HepG2 (cell line): ENCODE data around the gene ZNF605. TPM values are rescaled to one million over a fixed set of nuclear protein-coding genes. Genes with fewer than 3 reads are reported as not detected.

Experiments
- AGO1 ChIP-seq: fragments of 200-400 bp; formaldehyde crosslinking; IDR thresholded peaks from 2 replicates; pipeline ENCODE4 v1.6.1; 2017; ENCODE audit warnings: mild to moderate bottlenecking, low read depth, low read length, moderate library complexity; ENCODE audit not compliant: poor library complexity, severe bottlenecking
- CHD4 ChIP-seq: fragments of 200-600 bp; sonication (generic); IDR thresholded peaks from 2 replicates; pipeline ENCODE4 v1.7.0; 2017; ENCODE audit warnings: mild to moderate bottlenecking, low read length, borderline replicate concordance
- HOXA5 ChIP-seq: sonication (generic); formaldehyde crosslinking; IDR thresholded peaks from 2 replicates; pipeline ENCODE4 v1.4.0; 2020; ENCODE audit warnings: missing genetic modification reagents
- KAT7 ChIP-seq: IDR thresholded peaks from 2 replicates; pipeline ENCODE4 v1.6.1; 2018; ENCODE audit warnings: borderline replicate concordance, missing compliant biosample characterization
- MAFG ChIP-seq: sonication (generic); formaldehyde crosslinking; IDR thresholded peaks from 2 replicates; pipeline ENCODE4 v1.5.1; 2020; ENCODE audit warnings: mild to moderate bottlenecking, missing genetic modification reagents
- MEF2D ChIP-seq: sonication (generic); formaldehyde crosslinking; IDR thresholded peaks from 2 replicates; pipeline ENCODE4 v1.5.1; 2020; ENCODE audit warnings: mild to moderate bottlenecking, missing genetic modification reagents
- NKX3-1 ChIP-seq: sonication (generic); formaldehyde crosslinking; IDR thresholded peaks from 2 replicates; pipeline ENCODE4 v1.5.0; 2020; ENCODE audit warnings: missing genetic modification reagents
- RFX5 ChIP-seq: IDR thresholded peaks from 2 replicates; pipeline ENCODE4 v1.6.1; 2011; ENCODE audit warnings: low read depth, low read length, improper control_type of control experiment
- SAP130 ChIP-seq: IDR thresholded peaks from 2 replicates; pipeline ENCODE4 v1.6.1; 2016; ENCODE audit warnings: low read depth
- ZNF674 ChIP-seq: sonication (generic); formaldehyde crosslinking; IDR thresholded peaks from 2 replicates; pipeline ENCODE4 v1.5.0; 2020; ENCODE audit warnings: low read depth, mild to moderate bottlenecking, missing genetic modification reagents
- ZNF75D ChIP-seq: sonication (generic); formaldehyde crosslinking; IDR thresholded peaks from 2 replicates; pipeline ENCODE4 v1.8.1; 2023; ENCODE audit warnings: missing genetic modification reagents, mild to moderate bottlenecking, borderline replicate concordance
- polyA plus RNA-seq, 8 experiments: library from polyadenylated mRNA; depleted of rRNA in 3 of 8; stranded (reverse) in 7 of 8; unstranded in 1 of 8; fragments of >200 nt; fragmentation: Illumina TruSeq in 4 of 8; extraction: Trizol in 4 of 8; gene quantifications; 2 replicates each; pipeline versions ENCODE4 v1.2.1 to v1.2.3, GENCODE V29; 2011 to 2016; ENCODE audit warnings: low read depth in 4 of 8, missing spikeins in 1 of 8, mixed read lengths in 1 of 8; ENCODE audit not compliant: insufficient read depth in 1 of 8
- total RNA-seq, 5 experiments: library from RNA; depleted of rRNA; stranded (reverse); fragments of >200 nt; fragmentation: Illumina TruSeq; extraction: Trizol; gene quantifications; 2 replicates each; pipeline ENCODE4 v1.2.3, GENCODE V29; 2016; ENCODE audit warnings: low read depth in 1 of 5
- TF ChIP-seq, protein P1 (sequence below): sonication (generic); formaldehyde crosslinking; IDR thresholded peaks from 2 replicates; pipeline ENCODE4 v1.4.0; 2020; ENCODE audit warnings: missing genetic modification reagents, borderline replicate concordance
- TF ChIP-seq, protein P2 (sequence below): sonication (generic); formaldehyde crosslinking; conservative IDR thresholded peaks from 2 replicates; pipeline ENCODE4 v1.8.0; 2022; ENCODE audit warnings: missing genetic modification reagents
- TF ChIP-seq, protein P3 (sequence below): sonication (generic); formaldehyde crosslinking; IDR thresholded peaks from 2 replicates; pipeline ENCODE4 v1.8.1; 2023; ENCODE audit warnings: mild to moderate bottlenecking, missing genetic modification reagents
- TF ChIP-seq, protein P4 (sequence below): sonication (generic); formaldehyde crosslinking; IDR thresholded peaks from 2 replicates; pipeline ENCODE4 v1.8.1; 2023; ENCODE audit warnings: missing genetic modification reagents, inconsistent platforms, borderline replicate concordance

The ZNF605 gene
- total and polyA plus RNA-seq, 2 of the 13 experiments (the other 11 are each of a cell fraction or from before 2014, with no cell fraction given): 6.7 to 6.8 TPM

DNA sequence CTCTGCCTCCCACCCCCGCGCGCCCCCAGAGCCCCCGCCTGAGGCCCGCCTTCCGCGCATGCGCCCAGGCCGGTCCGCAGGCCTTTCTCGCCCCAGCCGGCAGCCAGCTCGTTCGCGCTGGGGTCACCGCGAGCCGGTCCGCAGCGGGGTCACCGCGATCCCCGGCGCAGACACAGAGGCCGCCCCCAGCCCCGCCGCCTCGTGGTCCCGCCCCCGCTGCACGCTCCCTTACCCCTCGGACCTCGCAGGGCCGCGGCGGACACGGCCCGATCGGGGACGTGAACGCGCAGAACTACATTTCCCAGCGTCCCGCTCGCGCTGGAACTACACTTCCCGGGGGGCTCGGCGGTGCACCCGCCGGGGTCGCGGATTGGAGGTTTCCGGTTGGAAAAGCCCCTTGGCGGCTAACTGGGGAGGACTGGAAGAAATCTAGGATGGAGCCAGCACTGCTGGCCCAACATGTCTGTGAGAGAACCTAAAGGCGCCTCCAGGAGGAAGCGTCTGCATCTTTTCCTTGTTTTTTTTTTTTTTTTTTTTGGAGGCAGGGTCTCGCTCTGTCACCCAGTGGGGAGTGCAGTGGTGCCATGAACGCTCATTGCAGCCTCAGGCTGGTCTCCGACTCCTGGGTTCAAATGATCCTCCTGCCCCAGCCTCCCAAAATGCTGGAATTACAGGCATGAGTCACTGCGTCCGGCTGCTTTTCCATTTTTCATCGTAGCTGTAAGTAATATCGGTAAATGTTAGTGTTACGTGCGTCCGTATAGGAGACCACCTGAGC, at the start of gene ZNF605 (continued):
- TF ChIP-seq, protein P1, sequence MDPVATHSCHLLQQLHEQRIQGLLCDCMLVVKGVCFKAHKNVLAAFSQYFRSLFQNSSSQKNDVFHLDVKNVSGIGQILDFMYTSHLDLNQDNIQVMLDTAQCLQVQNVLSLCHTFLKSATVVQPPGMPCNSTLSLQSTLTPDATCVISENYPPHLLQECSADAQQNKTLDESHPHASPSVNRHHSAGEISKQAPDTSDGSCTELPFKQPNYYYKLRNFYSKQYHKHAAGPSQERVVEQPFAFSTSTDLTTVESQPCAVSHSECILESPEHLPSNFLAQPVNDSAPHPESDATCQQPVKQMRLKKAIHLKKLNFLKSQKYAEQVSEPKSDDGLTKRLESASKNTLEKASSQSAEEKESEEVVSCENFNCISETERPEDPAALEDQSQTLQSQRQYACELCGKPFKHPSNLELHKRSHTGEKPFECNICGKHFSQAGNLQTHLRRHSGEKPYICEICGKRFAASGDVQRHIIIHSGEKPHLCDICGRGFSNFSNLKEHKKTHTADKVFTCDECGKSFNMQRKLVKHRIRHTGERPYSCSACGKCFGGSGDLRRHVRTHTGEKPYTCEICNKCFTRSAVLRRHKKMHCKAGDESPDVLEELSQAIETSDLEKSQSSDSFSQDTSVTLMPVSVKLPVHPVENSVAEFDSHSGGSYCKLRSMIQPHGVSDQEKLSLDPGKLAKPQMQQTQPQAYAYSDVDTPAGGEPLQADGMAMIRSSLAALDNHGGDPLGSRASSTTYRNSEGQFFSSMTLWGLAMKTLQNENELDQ (CRISPR knock-in tag): no peak
- TF ChIP-seq MAFG: no peak
- TF ChIP-seq AGO1: peak; percentile 15
- TF ChIP-seq ZNF674 (CRISPR knock-in tag): no peak
- TF ChIP-seq KAT7 (CRISPR knock-in tag): no peak
- TF ChIP-seq MEF2D: no peak
- TF ChIP-seq HOXA5: no peak
- no peak for TF ChIP-seq ZNF75D (CRISPR knock-in tag)
- TF ChIP-seq, protein P2, sequence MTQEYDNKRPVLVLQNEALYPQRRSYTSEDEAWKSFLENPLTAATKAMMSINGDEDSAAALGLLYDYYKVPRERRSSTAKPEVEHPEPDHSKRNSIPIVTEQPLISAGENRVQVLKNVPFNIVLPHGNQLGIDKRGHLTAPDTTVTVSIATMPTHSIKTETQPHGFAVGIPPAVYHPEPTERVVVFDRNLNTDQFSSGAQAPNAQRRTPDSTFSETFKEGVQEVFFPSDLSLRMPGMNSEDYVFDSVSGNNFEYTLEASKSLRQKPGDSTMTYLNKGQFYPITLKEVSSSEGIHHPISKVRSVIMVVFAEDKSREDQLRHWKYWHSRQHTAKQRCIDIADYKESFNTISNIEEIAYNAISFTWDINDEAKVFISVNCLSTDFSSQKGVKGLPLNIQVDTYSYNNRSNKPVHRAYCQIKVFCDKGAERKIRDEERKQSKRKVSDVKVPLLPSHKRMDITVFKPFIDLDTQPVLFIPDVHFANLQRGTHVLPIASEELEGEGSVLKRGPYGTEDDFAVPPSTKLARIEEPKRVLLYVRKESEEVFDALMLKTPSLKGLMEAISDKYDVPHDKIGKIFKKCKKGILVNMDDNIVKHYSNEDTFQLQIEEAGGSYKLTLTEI: no peak
- TF ChIP-seq RFX5: no peak
- TF ChIP-seq, protein P3, sequence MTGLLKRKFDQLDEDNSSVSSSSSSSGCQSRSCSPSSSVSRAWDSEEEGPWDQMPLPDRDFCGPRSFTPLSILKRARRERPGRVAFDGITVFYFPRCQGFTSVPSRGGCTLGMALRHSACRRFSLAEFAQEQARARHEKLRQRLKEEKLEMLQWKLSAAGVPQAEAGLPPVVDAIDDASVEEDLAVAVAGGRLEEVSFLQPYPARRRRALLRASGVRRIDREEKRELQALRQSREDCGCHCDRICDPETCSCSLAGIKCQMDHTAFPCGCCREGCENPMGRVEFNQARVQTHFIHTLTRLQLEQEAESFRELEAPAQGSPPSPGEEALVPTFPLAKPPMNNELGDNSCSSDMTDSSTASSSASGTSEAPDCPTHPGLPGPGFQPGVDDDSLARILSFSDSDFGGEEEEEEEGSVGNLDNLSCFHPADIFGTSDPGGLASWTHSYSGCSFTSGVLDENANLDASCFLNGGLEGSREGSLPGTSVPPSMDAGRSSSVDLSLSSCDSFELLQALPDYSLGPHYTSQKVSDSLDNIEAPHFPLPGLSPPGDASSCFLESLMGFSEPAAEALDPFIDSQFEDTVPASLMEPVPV (CRISPR knock-in tag): no peak; the same call in 1 of the 2 replicates
- peak; percentile 86 for TF ChIP-seq SAP130
- no peak for TF ChIP-seq NKX3-1 (CRISPR knock-in tag)
- TF ChIP-seq CHD4: no peak
- TF ChIP-seq, protein P4, sequence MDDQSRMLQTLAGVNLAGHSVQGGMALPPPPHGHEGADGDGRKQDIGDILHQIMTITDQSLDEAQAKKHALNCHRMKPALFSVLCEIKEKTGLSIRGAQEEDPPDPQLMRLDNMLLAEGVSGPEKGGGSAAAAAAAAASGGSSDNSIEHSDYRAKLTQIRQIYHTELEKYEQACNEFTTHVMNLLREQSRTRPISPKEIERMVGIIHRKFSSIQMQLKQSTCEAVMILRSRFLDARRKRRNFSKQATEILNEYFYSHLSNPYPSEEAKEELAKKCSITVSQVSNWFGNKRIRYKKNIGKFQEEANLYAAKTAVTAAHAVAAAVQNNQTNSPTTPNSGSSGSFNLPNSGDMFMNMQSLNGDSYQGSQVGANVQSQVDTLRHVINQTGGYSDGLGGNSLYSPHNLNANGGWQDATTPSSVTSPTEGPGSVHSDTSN (CRISPR knock-in tag): no peak
